Liver (tissue), 9 donors: ENCODE data around the gene SCN4A. TPM values are rescaled to one million over a fixed set of nuclear protein-coding genes. Genes with fewer than 3 reads are reported as not detected.

Experiments used
- DNase-seq: peaks from one replicate; pipeline ENCODE4 v3.0.0-alpha.2; 2017; ENCODE audit warnings: low spot score
- H3K27ac ChIP-seq, 2 donors: one replicate each; pipeline ENCODE4 v1.7.0; 2013; ENCODE audit warnings: inconsistent platforms in 2 of 2, low read length in 2 of 2, control low read depth in 1 of 2, low read depth in 1 of 2, mild to moderate bottlenecking in 1 of 2
- H3K27me3 ChIP-seq, 4 donors: one replicate each; pipeline versions ENCODE4 v1.6.1 to v1.7.0; 2013; ENCODE audit warnings: low read length in 3 of 4, inconsistent platforms in 1 of 4, mild to moderate bottlenecking in 1 of 4, moderate library complexity in 1 of 4; ENCODE audit not compliant: control insufficient read depth in 4 of 4, insufficient read depth in 4 of 4
- H3K36me3 ChIP-seq, 4 donors: one replicate each; pipeline versions ENCODE4 v1.6.1 to v1.7.0; 2013; ENCODE audit warnings: low read length in 3 of 4, mild to moderate bottlenecking in 3 of 4, low read depth in 1 of 4, moderate library complexity in 1 of 4; ENCODE audit not compliant: control insufficient read depth in 4 of 4, insufficient read depth in 3 of 4
- H3K4me1 ChIP-seq, 4 donors: one replicate each; pipeline versions ENCODE4 v1.6.1 to v1.7.0; 2013; ENCODE audit warnings: low read length in 3 of 4, mild to moderate bottlenecking in 3 of 4, moderate library complexity in 1 of 4; ENCODE audit not compliant: control insufficient read depth in 4 of 4, insufficient read depth in 4 of 4
- H3K4me3 ChIP-seq, 3 donors: one replicate each; pipeline versions ENCODE4 v1.6.1 to v1.7.0; 2013; ENCODE audit warnings: low read length in 3 of 3, control low read depth in 1 of 3, low read depth in 1 of 3, mild to moderate bottlenecking in 1 of 3
- H3K9ac ChIP-seq, 2 donors: one replicate each; pipeline ENCODE4 v1.7.0; 2013; ENCODE audit warnings: low read length in 2 of 2, mild to moderate bottlenecking in 2 of 2, moderate library complexity in 2 of 2, control low read depth in 1 of 2, low read depth in 1 of 2
- H3K9me3 ChIP-seq, 4 donors: one replicate each; pipeline versions ENCODE4 v1.6.1 to v1.7.0; 2013; ENCODE audit warnings: low read length in 3 of 4; ENCODE audit not compliant: control insufficient read depth in 4 of 4
- EGR1 ChIP-seq, 2 donors: IDR thresholded peaks; 2 replicates each; pipeline ENCODE4 v1.6.1; 2016 to 2018; ENCODE audit warnings: antibody characterized with exemption in 2 of 2, low read depth in 2 of 2
- FOXA1 ChIP-seq: IDR thresholded peaks from 2 replicates; pipeline ENCODE4 v1.6.1; 2016; ENCODE audit warnings: antibody characterized with exemption
- GABPA ChIP-seq, 2 donors: IDR thresholded peaks in 1 of 2; conservative IDR thresholded peaks in 1 of 2; 2 replicates each; pipeline ENCODE4 v1.6.1; 2016; ENCODE audit warnings: antibody characterized with exemption in 2 of 2, mild to moderate bottlenecking in 1 of 2, moderate library complexity in 1 of 2
- HNF4A ChIP-seq, 2 donors: conservative IDR thresholded peaks; 2 replicates each; pipeline ENCODE4 v1.6.1; 2016; ENCODE audit warnings: antibody characterized with exemption in 2 of 2, mild to moderate bottlenecking in 2 of 2
- HNF4G ChIP-seq: IDR thresholded peaks from 2 replicates; pipeline ENCODE4 v1.6.1; 2016; ENCODE audit warnings: antibody characterized with exemption
- NR2F2 ChIP-seq: IDR thresholded peaks from 2 replicates; pipeline ENCODE4 v1.6.1; 2016; ENCODE audit warnings: antibody characterized with exemption
- RAD21 ChIP-seq, 2 donors: IDR thresholded peaks; 2 replicates each; pipeline ENCODE4 v1.6.1; 2016; ENCODE audit warnings: antibody characterized with exemption in 2 of 2, mild to moderate bottlenecking in 2 of 2
- RXRA ChIP-seq, 2 donors: IDR thresholded peaks; 2 replicates each; pipeline ENCODE4 v1.6.1; 2017 to 2018; ENCODE audit warnings: antibody characterized with exemption in 2 of 2, mild to moderate bottlenecking in 1 of 2
- SP1 ChIP-seq: IDR thresholded peaks from 2 replicates; pipeline ENCODE4 v1.6.1; 2018; ENCODE audit warnings: antibody characterized with exemption, mild to moderate bottlenecking
- YY1 ChIP-seq: IDR thresholded peaks from 2 replicates; pipeline ENCODE4 v1.6.1; 2016; ENCODE audit warnings: antibody characterized with exemption, mild to moderate bottlenecking
- WGBS: extraction: QIAGEN DNeasy Blood & Tissue Kit; methylation state at CpG from one replicate; pipeline ENCODE4 v1.1.7; 2013; 5-methylcytosine and 5-hydroxymethylcytosine counted together
- polyA plus RNA-seq, 2 donors: library from polyadenylated mRNA; stranded (reverse) in 1 of 2; unstranded in 1 of 2; fragments of 200-250 nt in 1 of 2; fragments of >200 nt in 1 of 2; fragmentation: Nextera tagmentation in 1 of 2; extraction: Ambion mirVana in 1 of 2; gene quantifications; one replicate each; pipeline versions ENCODE4 v1.2.1 to v1.2.3, GENCODE V29; 2013 to 2015
- total RNA-seq, 2 donors: library from RNA; depleted of rRNA; stranded (reverse); fragments of >200 nt; gene quantifications; one replicate each; pipeline ENCODE4 v1.2.3, GENCODE V29; 2014
- TF ChIP-seq, protein P1 (sequence below): IDR thresholded peaks from 2 replicates; pipeline ENCODE4 v1.6.1; 2016; ENCODE audit warnings: antibody characterized with exemption
- TF ChIP-seq, protein P2 (sequence below): IDR thresholded peaks from 2 replicates; pipeline ENCODE4 v1.6.1; 2016; ENCODE audit warnings: antibody characterized with exemption
- TF ChIP-seq, protein P3 (sequence below): fragments of 150-350 bp; IDR thresholded peaks from 2 replicates; pipeline ENCODE4 v1.5.1; 2017; ENCODE audit warnings: improper control_type of control experiment, low read depth, low read length; ENCODE audit not compliant: missing input control
- TF ChIP-seq, protein P4 (sequence below): IDR thresholded peaks from 2 replicates; pipeline ENCODE4 v1.6.1; 2016; ENCODE audit warnings: antibody characterized with exemption, mild to moderate bottlenecking
- donor health status: healthy.
- donor health status: healthy.
- donor health status: healthy.
- donor health status: healthy.
- donor health status: healthy.

Gene SCN4A
- total and polyA plus RNA-seq, 4 donors = 0.04 to 1.3 (median 0.43) TPM

DNA sequence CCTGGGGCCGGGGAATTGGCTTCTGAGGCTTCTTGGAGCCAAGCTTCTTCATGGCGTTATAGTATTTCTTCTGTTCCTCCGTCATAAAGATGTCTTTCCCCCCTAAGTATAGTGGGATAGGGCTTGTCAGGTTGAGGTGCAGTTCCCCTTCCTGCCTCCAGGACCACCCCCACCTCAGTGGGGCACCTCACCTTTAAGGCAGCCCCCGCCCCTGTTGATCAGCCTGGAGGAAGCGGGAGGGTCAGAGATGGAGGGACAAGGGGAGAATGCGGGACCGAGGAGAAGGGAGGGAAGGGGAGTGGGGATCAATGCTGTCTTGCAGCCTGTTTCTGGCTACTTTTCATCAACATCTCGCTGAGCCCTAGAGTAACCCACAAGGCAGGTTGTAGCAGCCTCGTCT, 29.0 kb downstream of the SCN4A start:
- peaks cover 0 to 4% (median 0%) of the 10 kb centered on the region in 4 donors for H3K4me1 ChIP-seq
- no peaks in the 10 kb centered on the region for H3K27me3 ChIP-seq
- H3K9ac ChIP-seq = no peak overlapping the region
- no peaks in the 10 kb centered on the region for H3K36me3 ChIP-seq
- H3K9me3 ChIP-seq = no peaks in the 10 kb centered on the region
- WGBS = 91% methylated on average over 9 of the region's 9 CpGs
- H3K4me3 ChIP-seq = no peak overlapping the region
- TF ChIP-seq GABPA (IDR thresholded peaks at IDR 0.05 in 1 of 2, conservative IDR thresholded peaks at IDR 0.05 in 1 of 2) = no peak
- no peak for TF ChIP-seq YY1
- no peak for DNase-seq
- H3K27ac ChIP-seq = no peak overlapping the region

DNA sequence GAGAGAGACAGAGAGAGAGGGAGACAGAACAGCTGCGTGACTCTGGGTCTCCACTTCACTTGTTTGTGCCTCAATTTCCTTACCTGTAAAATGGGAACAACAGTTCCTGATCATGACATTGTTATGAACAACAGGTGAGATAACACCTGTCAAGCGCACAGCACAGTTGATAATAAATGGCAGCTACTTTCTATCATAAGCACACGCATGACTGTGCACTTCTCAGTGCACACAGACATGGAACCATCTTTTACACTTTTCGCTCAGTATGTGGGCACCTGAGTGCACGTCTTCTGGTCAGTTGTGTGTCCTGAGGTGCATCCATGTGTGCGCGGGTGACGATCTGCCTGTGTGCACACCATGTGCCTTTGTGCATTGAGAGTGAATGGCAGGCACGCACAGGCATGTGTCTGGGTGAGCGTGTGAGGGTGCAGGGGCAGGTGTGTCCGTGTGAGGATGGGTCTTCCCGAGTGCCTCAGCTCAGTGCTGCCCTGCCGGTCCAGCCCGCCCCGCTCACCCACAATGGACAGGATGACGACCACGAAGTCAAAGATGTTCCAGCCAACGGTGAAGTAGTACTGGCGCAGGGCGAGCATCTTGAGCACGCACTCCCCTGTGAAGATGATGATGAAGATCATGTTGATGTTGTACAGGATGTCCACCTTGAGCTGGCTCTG, 30.3 kb downstream of the SCN4A start:
- WGBS = 94% methylated on average over 21 of the region's 21 CpGs
- TF ChIP-seq EGR1 (IDR thresholded peaks at IDR 0.05; ENCODE audit: low read depth in 2 of 2) (no peak), GABPA (IDR thresholded peaks at IDR 0.05 in 1 of 2, conservative IDR thresholded peaks at IDR 0.05 in 1 of 2) (no peak), HNF4A (conservative IDR thresholded peaks at IDR 0.05) (no peak), RAD21 (IDR thresholded peaks at IDR 0.05) (no peak), SP1 (no peak), NR2F2 (no peak), FOXA1 (no peak), RXRA (IDR thresholded peaks at IDR 0.05) (no peak), YY1 (no peak), HNF4G (no peak)
- TF ChIP-seq, protein P1, sequence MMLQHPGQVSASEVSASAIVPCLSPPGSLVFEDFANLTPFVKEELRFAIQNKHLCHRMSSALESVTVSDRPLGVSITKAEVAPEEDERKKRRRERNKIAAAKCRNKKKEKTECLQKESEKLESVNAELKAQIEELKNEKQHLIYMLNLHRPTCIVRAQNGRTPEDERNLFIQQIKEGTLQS = no peak
- TF ChIP-seq, protein P2, sequence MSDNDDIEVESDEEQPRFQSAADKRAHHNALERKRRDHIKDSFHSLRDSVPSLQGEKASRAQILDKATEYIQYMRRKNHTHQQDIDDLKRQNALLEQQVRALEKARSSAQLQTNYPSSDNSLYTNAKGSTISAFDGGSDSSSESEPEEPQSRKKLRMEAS = no peak
- TF ChIP-seq, protein P3, sequence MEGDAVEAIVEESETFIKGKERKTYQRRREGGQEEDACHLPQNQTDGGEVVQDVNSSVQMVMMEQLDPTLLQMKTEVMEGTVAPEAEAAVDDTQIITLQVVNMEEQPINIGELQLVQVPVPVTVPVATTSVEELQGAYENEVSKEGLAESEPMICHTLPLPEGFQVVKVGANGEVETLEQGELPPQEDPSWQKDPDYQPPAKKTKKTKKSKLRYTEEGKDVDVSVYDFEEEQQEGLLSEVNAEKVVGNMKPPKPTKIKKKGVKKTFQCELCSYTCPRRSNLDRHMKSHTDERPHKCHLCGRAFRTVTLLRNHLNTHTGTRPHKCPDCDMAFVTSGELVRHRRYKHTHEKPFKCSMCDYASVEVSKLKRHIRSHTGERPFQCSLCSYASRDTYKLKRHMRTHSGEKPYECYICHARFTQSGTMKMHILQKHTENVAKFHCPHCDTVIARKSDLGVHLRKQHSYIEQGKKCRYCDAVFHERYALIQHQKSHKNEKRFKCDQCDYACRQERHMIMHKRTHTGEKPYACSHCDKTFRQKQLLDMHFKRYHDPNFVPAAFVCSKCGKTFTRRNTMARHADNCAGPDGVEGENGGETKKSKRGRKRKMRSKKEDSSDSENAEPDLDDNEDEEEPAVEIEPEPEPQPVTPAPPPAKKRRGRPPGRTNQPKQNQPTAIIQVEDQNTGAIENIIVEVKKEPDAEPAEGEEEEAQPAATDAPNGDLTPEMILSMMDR = no peak
- TF ChIP-seq, protein P4, sequence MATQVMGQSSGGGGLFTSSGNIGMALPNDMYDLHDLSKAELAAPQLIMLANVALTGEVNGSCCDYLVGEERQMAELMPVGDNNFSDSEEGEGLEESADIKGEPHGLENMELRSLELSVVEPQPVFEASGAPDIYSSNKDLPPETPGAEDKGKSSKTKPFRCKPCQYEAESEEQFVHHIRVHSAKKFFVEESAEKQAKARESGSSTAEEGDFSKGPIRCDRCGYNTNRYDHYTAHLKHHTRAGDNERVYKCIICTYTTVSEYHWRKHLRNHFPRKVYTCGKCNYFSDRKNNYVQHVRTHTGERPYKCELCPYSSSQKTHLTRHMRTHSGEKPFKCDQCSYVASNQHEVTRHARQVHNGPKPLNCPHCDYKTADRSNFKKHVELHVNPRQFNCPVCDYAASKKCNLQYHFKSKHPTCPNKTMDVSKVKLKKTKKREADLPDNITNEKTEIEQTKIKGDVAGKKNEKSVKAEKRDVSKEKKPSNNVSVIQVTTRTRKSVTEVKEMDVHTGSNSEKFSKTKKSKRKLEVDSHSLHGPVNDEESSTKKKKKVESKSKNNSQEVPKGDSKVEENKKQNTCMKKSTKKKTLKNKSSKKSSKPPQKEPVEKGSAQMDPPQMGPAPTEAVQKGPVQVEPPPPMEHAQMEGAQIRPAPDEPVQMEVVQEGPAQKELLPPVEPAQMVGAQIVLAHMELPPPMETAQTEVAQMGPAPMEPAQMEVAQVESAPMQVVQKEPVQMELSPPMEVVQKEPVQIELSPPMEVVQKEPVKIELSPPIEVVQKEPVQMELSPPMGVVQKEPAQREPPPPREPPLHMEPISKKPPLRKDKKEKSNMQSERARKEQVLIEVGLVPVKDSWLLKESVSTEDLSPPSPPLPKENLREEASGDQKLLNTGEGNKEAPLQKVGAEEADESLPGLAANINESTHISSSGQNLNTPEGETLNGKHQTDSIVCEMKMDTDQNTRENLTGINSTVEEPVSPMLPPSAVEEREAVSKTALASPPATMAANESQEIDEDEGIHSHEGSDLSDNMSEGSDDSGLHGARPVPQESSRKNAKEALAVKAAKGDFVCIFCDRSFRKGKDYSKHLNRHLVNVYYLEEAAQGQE = no peak
- Histone ChIP-seq H3K4me1 (peaks cover 0 to 4% (median 0%) of the 10 kb centered on the region in 4 donors), H3K4me3 (no peak overlapping the region), H3K27me3 (no peaks in the 10 kb centered on the region), H3K9me3 (no peaks in the 10 kb centered on the region), H3K27ac (no peak overlapping the region), H3K36me3 (no peaks in the 10 kb centered on the region), H3K9ac (no peak overlapping the region)
- no peak for DNase-seq
